ENCODE measurements around the gene ACSL6.

Gene ACSL6

DNA sequence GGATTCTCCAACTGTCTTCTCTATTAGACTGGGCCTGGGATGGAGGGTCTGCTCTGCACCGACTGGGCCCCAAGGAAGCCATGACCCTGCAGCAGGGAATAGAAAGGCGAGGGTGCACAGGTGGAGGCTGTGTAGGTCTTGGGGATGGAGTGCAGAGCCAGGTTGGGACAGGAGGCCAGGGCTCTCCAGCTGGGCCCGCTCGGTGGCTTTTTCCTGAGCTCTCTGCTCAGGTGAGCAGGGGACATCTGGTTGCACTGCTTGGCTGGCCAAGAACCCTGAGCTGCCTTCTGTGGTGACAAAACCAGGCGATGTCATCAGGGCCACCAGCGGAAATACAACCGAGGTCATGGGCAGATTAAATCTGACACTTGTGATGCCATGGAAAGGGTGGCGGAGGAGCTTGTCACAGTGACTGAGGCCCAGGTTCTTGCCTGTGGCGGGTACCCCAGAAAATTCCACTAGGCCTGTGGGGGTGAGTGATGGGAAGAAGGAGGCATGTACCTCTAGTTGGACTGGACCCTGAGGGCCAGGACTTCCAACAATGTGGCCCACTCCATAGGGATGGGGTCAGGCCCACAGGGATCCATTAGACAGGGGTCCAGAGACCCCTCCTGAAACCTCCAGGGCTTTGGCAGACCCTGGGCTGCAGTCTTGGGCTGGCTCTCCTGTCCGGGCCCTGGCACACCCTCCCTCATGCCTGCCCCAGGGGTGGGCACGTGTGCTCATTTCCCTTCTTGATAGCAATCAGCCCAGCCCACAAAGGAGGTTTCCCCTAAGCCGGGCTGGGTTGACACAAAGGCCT lies 44.6 kb upstream of the ACSL6 start:
- H4K8ac ChIP-seq (ENCODE audit: low read length), result no peak overlapping the region
- 83% methylated on average over 12 of the region's 12 CpGs for WGBS
- no peak overlapping the region for H2BK120ac ChIP-seq (ENCODE audit: low read depth, low read length)
- no peak overlapping the region for H3K4me2 ChIP-seq (ENCODE audit: low read length, poor library complexity, severe bottlenecking)
- no peak for DNase-seq
- H3K36me3 ChIP-seq (ENCODE audit: control insufficient read depth in 1 of 2, insufficient read depth in 2 of 2, low read depth in 1 of 2, low read length in 2 of 2), result no peaks in the 10 kb centered on the region
- H3K4me1 ChIP-seq (ENCODE audit: control insufficient read depth, insufficient read depth, low read depth, low read length), result peaks cover 2% of the 10 kb centered on the region
- H3K9ac ChIP-seq (ENCODE audit: low read length), result no peak overlapping the region
- no peak overlapping the region for H3K4ac ChIP-seq (ENCODE audit: low read depth in 1 of 2, low read length in 2 of 2)
- H3K27ac ChIP-seq (ENCODE audit: low read length, poor library complexity, severe bottlenecking), result no peak overlapping the region
- H3K9me3 ChIP-seq (ENCODE audit: control insufficient read depth, low read length), result no peaks in the 10 kb centered on the region
- H3K4me3 ChIP-seq (ENCODE audit: insufficient read depth in 1 of 2, low read depth in 1 of 2, low read length in 2 of 2), result no peak overlapping the region
- H3K27me3 ChIP-seq (ENCODE audit: control insufficient read depth in 1 of 2, insufficient read depth in 1 of 2, low read length in 2 of 2), result peaks cover 31 to 42% of the 10 kb centered on the region in 2 experiments
- no peak overlapping the region for H3K23ac ChIP-seq (ENCODE audit: low read length in 2 of 2)
- no peaks in the 10 kb centered on the region for H3K79me1 ChIP-seq (replicated peaks; ENCODE audit: low read length, poor library complexity, severe bottlenecking)
- no peak overlapping the region for H2BK12ac ChIP-seq (ENCODE audit: low read length in 2 of 2)
- H2BK15ac ChIP-seq (ENCODE audit: low read depth, poor library complexity, severe bottlenecking), result no peak overlapping the region
- no peak overlapping the region for H3K14ac ChIP-seq (ENCODE audit: low read length in 2 of 2)
- H2BK5ac ChIP-seq (ENCODE audit: low read depth, low read length, poor library complexity, severe bottlenecking), result no peak overlapping the region
- no peak overlapping the region for H4K91ac ChIP-seq (ENCODE audit: low read length)
- H2AK5ac ChIP-seq (ENCODE audit: low read length, severe bottlenecking), result no peak overlapping the region
- no peak overlapping the region for H2AFZ ChIP-seq (ENCODE audit: low read depth, low read length)
- H3K18ac ChIP-seq (ENCODE audit: low read depth in 1 of 2, low read length in 2 of 2), result no peak overlapping the region

DNA sequence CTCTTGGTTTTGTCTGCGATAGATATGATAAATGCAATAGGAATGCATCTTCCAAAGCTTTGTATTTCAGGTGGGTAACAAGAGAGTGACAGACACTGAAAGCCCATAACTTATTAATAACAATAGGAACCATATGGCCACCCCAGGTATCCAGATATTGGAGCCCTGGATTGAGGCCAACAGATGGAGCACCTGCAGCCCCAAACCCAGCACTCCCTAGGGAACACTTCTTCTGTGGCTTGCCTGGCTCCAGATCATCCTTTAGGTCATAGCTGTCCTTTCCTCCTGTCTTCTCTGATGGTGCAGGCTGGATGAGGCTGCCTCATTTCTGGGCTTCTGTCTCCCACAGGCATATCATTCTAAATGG lies 44.0 kb upstream of the ACSL6 start:
- no CpG with 5 or more reads among the region's 1 CpG for WGBS
- H3K9ac ChIP-seq (ENCODE audit: low read length), result no peak overlapping the region
- H3K14ac ChIP-seq (ENCODE audit: low read length in 2 of 2), result no peak overlapping the region
- H2AK5ac ChIP-seq (ENCODE audit: low read length, severe bottlenecking), result no peak overlapping the region
- H3K9me3 ChIP-seq (ENCODE audit: control insufficient read depth, low read length), result no peaks in the 10 kb centered on the region
- H4K8ac ChIP-seq (ENCODE audit: low read length), result no peak overlapping the region
- no peaks in the 10 kb centered on the region for H3K79me1 ChIP-seq (replicated peaks; ENCODE audit: low read length, poor library complexity, severe bottlenecking)
- no peak overlapping the region for H3K23ac ChIP-seq (ENCODE audit: low read length in 2 of 2)
- H4K91ac ChIP-seq (ENCODE audit: low read length), result no peak overlapping the region
- peaks cover 2% of the 10 kb centered on the region for H3K4me1 ChIP-seq (ENCODE audit: control insufficient read depth, insufficient read depth, low read depth, low read length)
- no peak overlapping the region for H2BK12ac ChIP-seq (ENCODE audit: low read length in 2 of 2)
- H3K4me2 ChIP-seq (ENCODE audit: low read length, poor library complexity, severe bottlenecking), result no peak overlapping the region
- peaks cover 34 to 48% of the 10 kb centered on the region in 2 experiments for H3K27me3 ChIP-seq (ENCODE audit: control insufficient read depth in 1 of 2, insufficient read depth in 1 of 2, low read length in 2 of 2)
- no peak overlapping the region for H2BK15ac ChIP-seq (ENCODE audit: low read depth, poor library complexity, severe bottlenecking)
- no peak overlapping the region for H3K18ac ChIP-seq (ENCODE audit: low read depth in 1 of 2, low read length in 2 of 2)
- H2AFZ ChIP-seq (ENCODE audit: low read depth, low read length), result no peak overlapping the region
- H2BK120ac ChIP-seq (ENCODE audit: low read depth, low read length), result no peak overlapping the region
- H3K36me3 ChIP-seq (ENCODE audit: control insufficient read depth in 1 of 2, insufficient read depth in 2 of 2, low read depth in 1 of 2, low read length in 2 of 2), result no peaks in the 10 kb centered on the region
- no peak overlapping the region for H3K4ac ChIP-seq (ENCODE audit: low read depth in 1 of 2, low read length in 2 of 2)
- H2BK5ac ChIP-seq (ENCODE audit: low read depth, low read length, poor library complexity, severe bottlenecking), result no peak overlapping the region
- H3K4me3 ChIP-seq (ENCODE audit: insufficient read depth in 1 of 2, low read depth in 1 of 2, low read length in 2 of 2), result no peak overlapping the region
- DNase-seq, result no peak
- no peak overlapping the region for H3K27ac ChIP-seq (ENCODE audit: low read length, poor library complexity, severe bottlenecking)

DNA sequence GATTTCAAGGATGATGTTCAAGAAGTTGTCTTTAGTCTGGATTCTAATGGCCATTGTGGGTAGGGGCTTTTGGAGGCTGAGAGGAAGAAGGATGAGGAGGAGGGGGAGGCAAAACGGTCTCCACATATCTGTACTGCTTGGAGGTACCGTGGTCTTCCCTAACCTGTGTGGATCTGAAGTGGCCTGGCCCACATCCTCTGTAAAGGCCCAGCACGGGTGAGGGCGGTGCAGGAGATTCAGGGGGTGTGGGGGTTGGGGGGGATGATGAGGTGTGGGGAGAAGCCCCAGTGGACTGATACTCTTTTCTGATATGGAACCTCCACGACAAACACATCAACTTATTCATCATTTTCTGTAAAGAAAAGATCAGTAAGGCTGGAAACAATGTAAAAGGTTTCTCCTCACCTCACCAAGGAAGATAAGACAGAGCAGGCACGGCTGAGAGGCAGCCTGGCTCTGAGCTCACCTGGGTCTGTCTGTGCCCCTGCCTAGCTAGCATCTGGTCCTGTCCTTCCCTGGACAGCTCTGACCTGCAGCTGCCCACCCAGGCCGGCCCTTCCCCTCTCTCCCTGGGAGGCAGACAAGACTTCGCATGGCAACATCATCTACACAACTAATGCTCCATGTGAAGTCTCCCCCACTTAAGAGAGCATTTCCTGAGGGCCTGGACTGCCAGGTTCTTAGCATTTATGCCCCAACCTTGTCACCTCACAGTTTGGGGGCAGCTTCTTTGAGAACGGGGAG lies 43.4 kb upstream of the ACSL6 start:
- Histone ChIP-seq H3K14ac (ENCODE audit: low read length in 2 of 2) (no peak overlapping the region), H2BK15ac (ENCODE audit: low read depth, poor library complexity, severe bottlenecking) (no peak overlapping the region), H3K4ac (ENCODE audit: low read depth in 1 of 2, low read length in 2 of 2) (no peak overlapping the region), H3K9me3 (ENCODE audit: control insufficient read depth, low read length) (no peaks in the 10 kb centered on the region), H2BK12ac (ENCODE audit: low read length in 2 of 2) (no peak overlapping the region), H3K4me1 (ENCODE audit: control insufficient read depth, insufficient read depth, low read depth, low read length) (peaks cover 2% of the 10 kb centered on the region), H3K27ac (ENCODE audit: low read length, poor library complexity, severe bottlenecking) (no peak overlapping the region), H4K8ac (ENCODE audit: low read length) (no peak overlapping the region), H3K9ac (ENCODE audit: low read length) (no peak overlapping the region), H3K18ac (ENCODE audit: low read depth in 1 of 2, low read length in 2 of 2) (no peak overlapping the region), H3K4me2 (ENCODE audit: low read length, poor library complexity, severe bottlenecking) (no peak overlapping the region), H3K36me3 (ENCODE audit: control insufficient read depth in 1 of 2, insufficient read depth in 2 of 2, low read depth in 1 of 2, low read length in 2 of 2) (no peaks in the 10 kb centered on the region), H2BK120ac (ENCODE audit: low read depth, low read length) (no peak overlapping the region), H2AK5ac (ENCODE audit: low read length, severe bottlenecking) (no peak overlapping the region), H3K23ac (ENCODE audit: low read length in 2 of 2) (no peak overlapping the region), H2BK5ac (ENCODE audit: low read depth, low read length, poor library complexity, severe bottlenecking) (no peak overlapping the region), H3K4me3 (ENCODE audit: insufficient read depth in 1 of 2, low read depth in 1 of 2, low read length in 2 of 2) (no peak overlapping the region), H2AFZ (ENCODE audit: low read depth, low read length) (no peak overlapping the region), H3K27me3 (ENCODE audit: control insufficient read depth in 1 of 2, insufficient read depth in 1 of 2, low read length in 2 of 2) (peaks cover 34 to 54% of the 10 kb centered on the region in 2 experiments), H4K91ac (ENCODE audit: low read length) (no peak overlapping the region), H3K79me1 (replicated peaks; ENCODE audit: low read length, poor library complexity, severe bottlenecking) (no peaks in the 10 kb centered on the region)
- 83% methylated on average over 7 of the region's 9 CpGs for WGBS
- DNase-seq, result no peak

DNA sequence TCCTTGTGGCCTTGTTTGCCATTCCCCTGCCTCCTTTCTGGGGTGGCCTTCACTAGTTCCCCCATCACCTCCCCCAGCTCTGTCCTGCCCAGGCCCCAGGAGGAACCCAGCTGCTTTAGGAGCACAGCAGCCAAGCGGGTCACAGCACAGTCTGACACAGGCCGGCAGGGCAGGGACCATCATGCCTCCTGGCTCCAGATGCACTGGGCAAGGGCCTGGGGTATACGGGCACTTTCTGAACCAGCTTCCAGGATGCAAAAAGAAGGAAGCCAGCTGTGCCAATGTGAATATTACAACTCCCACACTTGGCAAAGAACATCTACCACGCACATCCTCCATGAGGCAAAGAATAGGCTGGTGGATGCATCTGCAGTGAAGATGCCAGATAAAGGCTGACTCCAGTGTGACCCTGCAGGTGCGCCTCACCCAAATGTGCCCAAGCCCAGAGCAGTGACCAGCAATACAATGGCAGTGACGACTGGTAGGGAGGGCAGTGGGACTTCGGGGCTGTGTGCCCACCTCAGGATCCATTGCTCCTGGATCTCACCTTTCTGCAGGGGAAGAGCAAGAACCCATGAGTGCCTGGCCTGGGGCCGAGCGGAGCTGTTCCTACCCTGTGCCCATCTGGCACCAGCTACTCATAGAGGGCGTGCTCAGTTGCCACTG lies 42.7 kb upstream of the ACSL6 start:
- Histone ChIP-seq H3K4me2 (ENCODE audit: low read length, poor library complexity, severe bottlenecking) (no peak overlapping the region), H2BK120ac (ENCODE audit: low read depth, low read length) (no peak overlapping the region), H2AK5ac (ENCODE audit: low read length, severe bottlenecking) (no peak overlapping the region), H3K23ac (ENCODE audit: low read length in 2 of 2) (no peak overlapping the region), H3K79me1 (replicated peaks; ENCODE audit: low read length, poor library complexity, severe bottlenecking) (no peaks in the 10 kb centered on the region), H3K36me3 (ENCODE audit: control insufficient read depth in 1 of 2, insufficient read depth in 2 of 2, low read depth in 1 of 2, low read length in 2 of 2) (no peaks in the 10 kb centered on the region), H2BK5ac (ENCODE audit: low read depth, low read length, poor library complexity, severe bottlenecking) (no peak overlapping the region), H3K18ac (ENCODE audit: low read depth in 1 of 2, low read length in 2 of 2) (no peak overlapping the region), H2BK15ac (ENCODE audit: low read depth, poor library complexity, severe bottlenecking) (no peak overlapping the region), H2BK12ac (ENCODE audit: low read length in 2 of 2) (no peak overlapping the region), H3K4ac (ENCODE audit: low read depth in 1 of 2, low read length in 2 of 2) (no peak overlapping the region), H2AFZ (ENCODE audit: low read depth, low read length) (no peak overlapping the region), H3K4me3 (ENCODE audit: insufficient read depth in 1 of 2, low read depth in 1 of 2, low read length in 2 of 2) (no peak overlapping the region), H3K4me1 (ENCODE audit: control insufficient read depth, insufficient read depth, low read depth, low read length) (peaks cover 2% of the 10 kb centered on the region), H4K91ac (ENCODE audit: low read length) (no peak overlapping the region), H3K9ac (ENCODE audit: low read length) (no peak overlapping the region), H3K27me3 (ENCODE audit: control insufficient read depth in 1 of 2, insufficient read depth in 1 of 2, low read length in 2 of 2) (peaks cover 34 to 58% of the 10 kb centered on the region in 2 experiments), H3K14ac (ENCODE audit: low read length in 2 of 2) (peak overlapping the region in 1 of 2 experiments; percentile 67), H4K8ac (ENCODE audit: low read length) (no peak overlapping the region), H3K9me3 (ENCODE audit: control insufficient read depth, low read length) (no peaks in the 10 kb centered on the region), H3K27ac (ENCODE audit: low read length, poor library complexity, severe bottlenecking) (no peak overlapping the region)
- WGBS, result 76% methylated on average over 9 of the region's 10 CpGs
- DNase-seq, result no peak

Measured in mesenchymal stem cell (in vitro differentiated cells and primary cell).